ENCODE data around the gene PRUNE2. TPM values are rescaled to one million over a fixed set of nuclear protein-coding genes. Genes with fewer than 3 reads are reported as not detected.

The PRUNE2 gene
- total and polyA plus RNA-seq, 2 of the 8 experiments (the other 6 are each of a cell fraction or from before 2014, with no cell fraction given), result 5.5 to 13.3 TPM

- TF ChIP-seq, protein P1, sequence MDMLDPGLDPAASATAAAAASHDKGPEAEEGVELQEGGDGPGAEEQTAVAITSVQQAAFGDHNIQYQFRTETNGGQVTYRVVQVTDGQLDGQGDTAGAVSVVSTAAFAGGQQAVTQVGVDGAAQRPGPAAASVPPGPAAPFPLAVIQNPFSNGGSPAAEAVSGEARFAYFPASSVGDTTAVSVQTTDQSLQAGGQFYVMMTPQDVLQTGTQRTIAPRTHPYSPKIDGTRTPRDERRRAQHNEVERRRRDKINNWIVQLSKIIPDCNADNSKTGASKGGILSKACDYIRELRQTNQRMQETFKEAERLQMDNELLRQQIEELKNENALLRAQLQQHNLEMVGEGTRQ (IDR thresholded peaks at IDR 0.05; ENCODE audit: low read length), result no peak
- TF ChIP-seq EGR1 (IDR thresholded peaks at IDR 0.05; ENCODE audit: borderline replicate concordance, low read depth, low read length) (no peak), RNF2 (IDR thresholded peaks at IDR 0.05; ENCODE audit: borderline replicate concordance, low read depth, low read length, missing control alignments, poor library complexity, severe bottlenecking) (no peak), SIRT6 (IDR thresholded peaks at IDR 0.05; ENCODE audit: low read length) (no peak), SUZ12 (IDR thresholded peaks at IDR 0.05; ENCODE audit: low read length) (no peak), NANOG (IDR thresholded peaks at IDR 0.05; ENCODE audit: insufficient read depth, low read depth, low read length, poor library complexity, severe bottlenecking) (no peak)
Observed at GRCh38 chr9:76629205-76629990, 276.5 kb downstream of the PRUNE2 start (continued).

All from H1 (cell line).